CD4-positive, alpha-beta T cell (primary cell): Measurements from ENCODE around the gene PIANP. TPM values are rescaled to one million over a fixed set of nuclear protein-coding genes. Genes with fewer than 3 reads are reported as not detected.

Experiments
- ATAC-seq: fragments of 200-7000 bp; cut with Tn5 transposase; one replicate; pipeline ENCODE4 v1.10.0; 2022; ENCODE audit warnings: mild to moderate bottlenecking; ENCODE audit not compliant: poor library complexity
- CTCF ChIA-PET: fragments of 350-600 bp; sonication (Branson Sonifier 250); formaldehyde crosslinking; loops from one replicate; lab custom pipeline; 2021; ENCODE audit warnings: antibody characterized with exemption, inconsistent platforms; lab: Charles Lee
- POLR2A ChIA-PET: fragments of 350-600 bp; sonication (Branson Sonifier 250); formaldehyde crosslinking; loops from one replicate; lab custom pipeline; 2021; ENCODE audit warnings: antibody characterized with exemption, inconsistent platforms; lab: Charles Lee
- DNase-seq, 14 experiments: peaks; one replicate each; pipeline ENCODE4 v3.0.0-alpha.2; 2013 to 2020; ENCODE audit warnings: mixed read lengths in 2 of 14
- H3K27ac ChIP-seq, 2 donors: one replicate each; pipeline versions ENCODE4 v1.5.1 to v1.7.0; 2013; ENCODE audit warnings: low read length in 2 of 2, low read depth in 1 of 2, mild to moderate bottlenecking in 1 of 2
- H3K27me3 ChIP-seq, 2 experiments: 1 replicate in 1 of 2; 2 replicates in 1 of 2; pipeline versions ENCODE4 v1.6.1 to v1.7.0; 2013; ENCODE audit warnings: low read length in 2 of 2, control low read depth in 1 of 2, mild to moderate bottlenecking in 1 of 2, moderate library complexity in 1 of 2; ENCODE audit not compliant: insufficient read depth in 2 of 2, control insufficient read depth in 1 of 2
- H3K36me3 ChIP-seq: one replicate; pipeline ENCODE4 v1.6.1; 2013; ENCODE audit warnings: low read length, control low read depth; ENCODE audit not compliant: insufficient read depth
- H3K4me1 ChIP-seq: one replicate; pipeline ENCODE4 v1.6.1; 2013; ENCODE audit warnings: low read length, control low read depth; ENCODE audit not compliant: insufficient read depth
- H3K4me3 ChIP-seq: one replicate; pipeline ENCODE4 v1.5.1; 2013; ENCODE audit warnings: mild to moderate bottlenecking, low read length, moderate library complexity
- H3K9me3 ChIP-seq, 2 experiments: 1 replicate in 1 of 2; 2 replicates in 1 of 2; pipeline versions ENCODE4 v1.6.1 to v1.7.0; 2013; ENCODE audit warnings: low read length in 2 of 2, mild to moderate bottlenecking in 2 of 2, control low read depth in 1 of 2, moderate library complexity in 1 of 2; ENCODE audit not compliant: control insufficient read depth in 1 of 2, insufficient read depth in 1 of 2
- H3K27ac Mint-ChIP-seq: one replicate; pipeline ENCODE4 v1.8.0; 2020; ENCODE audit warnings: mixed read lengths
- H3K27me3 Mint-ChIP-seq: one replicate; pipeline ENCODE4 v1.8.0; 2021; ENCODE audit warnings: mixed read lengths
- H3K36me3 Mint-ChIP-seq: one replicate; pipeline ENCODE4 v1.8.0; 2021; ENCODE audit warnings: low read depth, mixed read lengths
- H3K4me1 Mint-ChIP-seq: one replicate; pipeline ENCODE4 v1.8.0; 2021; ENCODE audit warnings: low read depth, mixed read lengths
- H3K4me3 Mint-ChIP-seq: one replicate; pipeline ENCODE4 v1.8.0; 2020; ENCODE audit warnings: mild to moderate bottlenecking, mixed read lengths
- H3K9me3 Mint-ChIP-seq: one replicate; pipeline ENCODE4 v1.8.0; 2020; ENCODE audit warnings: mixed read lengths
- intact Hi-C, 2 experiments: fragments of 100-400 bp; cut with DNase I in 1 of 2; cut with micrococcal nuclease in 1 of 2; formaldehyde crosslinking; loops; one replicate each; pipeline versions ENCODE4 v1.15.1 to v1.9.0; 2023 to 2025; cut with DNase I, micrococcal nuclease
- total RNA-seq, 174 experiments: library from RNA in 2 of 174; stranded (reverse) in 2 of 174; gene quantifications; one replicate each; pipeline ENCODE4 v1.2.3 and lab custom pipeline; 2021 to 2026
- TF ChIP-seq, protein P1 (sequence below): fragments of 200-600 bp; IDR thresholded peaks from one replicate; pipeline ENCODE4 v1.8.0; 2022; ENCODE audit warnings: antibody characterized with exemption, mild to moderate bottlenecking

Gene PIANP
- total RNA-seq, 2 experiments from 2014 or later: 0.87 to 0.99 TPM

DNA sequence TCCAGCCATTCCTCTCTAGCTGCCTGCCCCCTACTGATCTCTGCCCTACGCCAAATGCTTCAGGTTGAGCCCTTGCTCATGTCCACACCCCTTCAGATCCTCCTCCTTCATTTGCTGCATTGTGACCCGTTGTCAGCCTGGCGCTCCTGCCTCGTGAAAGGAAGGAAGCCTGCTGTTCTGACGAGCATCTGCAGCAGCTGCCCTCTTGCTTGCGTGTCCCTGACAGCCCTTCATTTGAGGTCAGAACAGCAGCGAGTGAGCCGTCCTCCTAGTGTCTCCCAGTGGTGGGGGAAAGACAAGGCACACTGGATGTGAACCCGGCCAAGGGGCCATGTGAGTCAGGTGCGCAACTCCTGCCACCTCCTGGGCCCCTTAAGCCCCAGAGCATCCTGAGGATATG is 3.0 kb upstream of the PIANP start:
- no peaks in the 10 kb centered on the region for H3K9me3 Mint-ChIP-seq
- TF ChIP-seq, protein P1, sequence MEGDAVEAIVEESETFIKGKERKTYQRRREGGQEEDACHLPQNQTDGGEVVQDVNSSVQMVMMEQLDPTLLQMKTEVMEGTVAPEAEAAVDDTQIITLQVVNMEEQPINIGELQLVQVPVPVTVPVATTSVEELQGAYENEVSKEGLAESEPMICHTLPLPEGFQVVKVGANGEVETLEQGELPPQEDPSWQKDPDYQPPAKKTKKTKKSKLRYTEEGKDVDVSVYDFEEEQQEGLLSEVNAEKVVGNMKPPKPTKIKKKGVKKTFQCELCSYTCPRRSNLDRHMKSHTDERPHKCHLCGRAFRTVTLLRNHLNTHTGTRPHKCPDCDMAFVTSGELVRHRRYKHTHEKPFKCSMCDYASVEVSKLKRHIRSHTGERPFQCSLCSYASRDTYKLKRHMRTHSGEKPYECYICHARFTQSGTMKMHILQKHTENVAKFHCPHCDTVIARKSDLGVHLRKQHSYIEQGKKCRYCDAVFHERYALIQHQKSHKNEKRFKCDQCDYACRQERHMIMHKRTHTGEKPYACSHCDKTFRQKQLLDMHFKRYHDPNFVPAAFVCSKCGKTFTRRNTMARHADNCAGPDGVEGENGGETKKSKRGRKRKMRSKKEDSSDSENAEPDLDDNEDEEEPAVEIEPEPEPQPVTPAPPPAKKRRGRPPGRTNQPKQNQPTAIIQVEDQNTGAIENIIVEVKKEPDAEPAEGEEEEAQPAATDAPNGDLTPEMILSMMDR: no peak
- H3K36me3 Mint-ChIP-seq: no peaks in the 10 kb centered on the region
- POLR2A ChIA-PET: no interaction called here
- H3K4me1 Mint-ChIP-seq: peaks cover 26% of the 10 kb centered on the region
- no peak overlapping the region for H3K4me3 Mint-ChIP-seq
- no peak overlapping the region for H3K27ac ChIP-seq
- H3K36me3 ChIP-seq: no peaks in the 10 kb centered on the region
- DNase-seq: peak in 2 of 14 experiments; percentile 20 to 39
- H3K9me3 ChIP-seq: no peaks in the 10 kb centered on the region
- peaks cover 20% of the 10 kb centered on the region for H3K4me1 ChIP-seq
- H3K4me3 ChIP-seq: no peak overlapping the region
- H3K27me3 ChIP-seq: peaks cover 37 to 42% of the 10 kb centered on the region in 2 experiments
- intact Hi-C loops: no loop called here
- H3K27me3 Mint-ChIP-seq: peaks cover 59% of the 10 kb centered on the region
- no peak overlapping the region for H3K27ac Mint-ChIP-seq
- CTCF ChIA-PET: no interaction called here
- ATAC-seq: no peak

DNA sequence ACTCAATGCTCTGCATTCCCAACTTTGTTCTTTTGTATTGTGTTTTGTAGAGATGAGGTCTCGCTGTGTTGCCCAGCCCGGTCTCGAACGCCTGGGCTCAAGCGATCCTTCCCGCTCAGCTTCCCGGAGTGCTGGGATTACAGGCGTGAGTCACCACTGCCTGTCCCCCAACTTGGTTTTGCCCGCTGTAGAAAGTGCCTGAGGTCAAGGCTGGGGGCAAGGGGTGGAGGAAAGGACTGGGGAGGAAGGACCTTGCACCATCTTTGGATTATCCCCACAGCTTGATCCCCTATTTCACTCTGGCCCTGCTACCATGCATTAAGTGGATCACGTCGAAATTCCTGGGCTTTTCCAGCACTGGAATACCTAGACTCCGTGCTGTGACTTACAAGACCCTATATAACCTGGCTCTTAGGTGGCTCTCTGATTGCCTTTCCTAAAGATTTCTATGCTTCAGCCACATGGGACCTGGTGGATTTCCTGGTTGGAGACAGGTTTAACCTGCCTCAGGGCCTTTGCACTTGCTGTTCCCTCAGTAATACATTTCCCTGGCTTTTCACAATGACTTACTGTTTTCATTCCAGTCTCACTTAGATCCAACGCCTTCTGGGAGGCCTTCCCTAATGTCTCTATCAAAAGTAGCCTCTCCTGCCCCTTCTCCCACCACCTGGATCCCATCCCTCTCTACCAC is 608 bp upstream of the PIANP start:
- TF ChIP-seq, protein P1: no peak

DNA sequence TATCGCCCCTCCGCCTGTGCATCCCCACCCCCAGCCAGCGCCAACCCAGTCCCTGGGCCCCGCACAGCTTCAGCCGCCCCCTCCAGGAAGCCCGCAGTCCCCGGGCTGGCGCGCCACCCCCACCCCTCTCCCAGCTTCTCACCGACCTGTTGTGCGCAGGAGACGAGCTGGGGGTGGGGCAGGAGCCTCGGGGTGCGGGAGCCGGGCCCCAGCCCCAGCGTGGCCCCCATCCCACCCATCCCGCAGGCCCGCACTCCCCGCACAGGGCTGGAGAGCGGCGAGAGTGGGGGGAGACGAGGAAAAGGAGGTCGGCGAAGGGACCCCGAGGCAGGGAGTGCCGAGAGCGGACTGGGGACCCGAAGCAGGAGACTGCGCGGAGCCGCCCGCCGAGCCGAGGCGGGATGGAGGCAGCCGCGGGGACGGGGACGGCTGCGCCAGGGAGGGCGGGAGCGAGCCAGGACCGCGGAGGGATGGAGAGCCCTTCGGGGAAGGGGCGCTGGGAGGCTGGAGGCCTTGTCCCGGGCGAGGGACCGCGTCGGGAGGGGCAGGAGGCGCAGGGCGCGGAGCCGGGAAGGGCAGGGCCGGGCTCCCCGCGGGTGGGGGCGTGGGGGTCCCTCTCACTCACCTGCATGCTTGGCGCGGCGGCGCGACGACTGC is 498 bp downstream of the PIANP start:
- peak; percentile 54 for ATAC-seq
- no peaks in the 10 kb centered on the region for H3K9me3 Mint-ChIP-seq
- Histone ChIP-seq H3K4me1 (peaks cover 26% of the 10 kb centered on the region), H3K36me3 (no peaks in the 10 kb centered on the region), H3K27ac (no peak overlapping the region), H3K9me3 (no peaks in the 10 kb centered on the region), H3K27me3 (peaks cover 32 to 42% of the 10 kb centered on the region in 2 experiments), H3K4me3 (peak overlapping the region; percentile 40)
- intact Hi-C loops: no loop called here
- ChIA-PET POLR2A (interaction anchor here (0.7 to 1.3 kb wide), 3 partner anchors 11 to 248 kb away, joined by 3 to 16 read pairs (median 8); partner anchors contain the start of genes COPS7A, TAPBPL and ZNF384), CTCF (no interaction called here)
- H3K4me3 Mint-ChIP-seq: peak overlapping the region; percentile 86
- peaks cover 26% of the 10 kb centered on the region for H3K4me1 Mint-ChIP-seq
- H3K27me3 Mint-ChIP-seq: peaks cover 53% of the 10 kb centered on the region
- DNase-seq: peak in 5 of 14 experiments; percentile 13 to 53 (median 37)
- H3K36me3 Mint-ChIP-seq: no peaks in the 10 kb centered on the region
- TF ChIP-seq, protein P1: no peak
- no peak overlapping the region for H3K27ac Mint-ChIP-seq

More for the DNA sequence above, 608 bp upstream of the PIANP start:
- Histone ChIP-seq H3K4me1 (peaks cover 26% of the 10 kb centered on the region), H3K36me3 (no peaks in the 10 kb centered on the region), H3K4me3 (peak overlapping the region; percentile 43), H3K9me3 (no peaks in the 10 kb centered on the region), H3K27me3 (peaks cover 32 to 42% of the 10 kb centered on the region in 2 experiments), H3K27ac (no peak overlapping the region)
- ATAC-seq: no peak
- H3K4me1 Mint-ChIP-seq: peaks cover 26% of the 10 kb centered on the region
- CTCF ChIA-PET: no interaction called here
- no peak overlapping the region for H3K27ac Mint-ChIP-seq
- peaks cover 57% of the 10 kb centered on the region for H3K27me3 Mint-ChIP-seq
- POLR2A ChIA-PET: interaction anchor here (1.6 kb wide), 1 partner anchor 11 kb away, joined by 5 read pairs; no protein-coding TSS in a partner anchor
- H3K36me3 Mint-ChIP-seq: no peaks in the 10 kb centered on the region
- H3K4me3 Mint-ChIP-seq: peak overlapping the region; percentile 81
- intact Hi-C loops: no loop called here
- no peak for DNase-seq
- H3K9me3 Mint-ChIP-seq: no peaks in the 10 kb centered on the region
